ENCODE measurements around the gene ITGAX.

ITGAX gene

GRCh38 chr16:31348579-31348978, 6.4 kb upstream of the ITGAX start:
- no peak for DNase-seq (ENCODE audit: low spot score)

- no peak for DNase-seq (ENCODE audit: low spot score)
Measured at GRCh38 chr16:31350275-31351005, 4.5 kb upstream of the ITGAX start.

- no peak for DNase-seq (ENCODE audit: low spot score)
Measured at GRCh38 chr16:31351246-31351941, 3.6 kb upstream of the ITGAX start.

GRCh38 chr16:31351942-31352325, 3.0 kb upstream of the ITGAX start:
- DNase-seq (ENCODE audit: low spot score) = no peak

- peak; percentile 29 for DNase-seq (ENCODE audit: low spot score)
Measured at GRCh38 chr16:31352376-31353115, 2.4 kb upstream of the ITGAX start.

GRCh38 chr16:31355431-31356100, 590 bp downstream of the ITGAX start:
- DNase-seq (ENCODE audit: low spot score) = no peak

- DNase-seq (ENCODE audit: low spot score) = no peak
Measured at GRCh38 chr16:31356566-31357323, 1.8 kb downstream of the ITGAX start.

GRCh38 chr16:31357324-31358109, 2.5 kb downstream of the ITGAX start:
- no peak for DNase-seq (ENCODE audit: low spot score)

- DNase-seq (ENCODE audit: low spot score) = no peak
Measured at GRCh38 chr16:31360251-31360650, 5.3 kb downstream of the ITGAX start.

- DNase-seq (ENCODE audit: low spot score) = no peak
Measured at GRCh38 chr16:31361201-31362110, 6.5 kb downstream of the ITGAX start.

GRCh38 chr16:31362476-31363405, 7.8 kb downstream of the ITGAX start:
- DNase-seq (ENCODE audit: low spot score) = no peak

GRCh38 chr16:31363721-31364120, 8.7 kb downstream of the ITGAX start:
- DNase-seq (ENCODE audit: low spot score) = no peak

GRCh38 chr16:31364421-31364820, 9.4 kb downstream of the ITGAX start:
- DNase-seq (ENCODE audit: low spot score) = no peak

GRCh38 chr16:31365131-31365865, 10.3 kb downstream of the ITGAX start:
- no peak for DNase-seq (ENCODE audit: low spot score)

GRCh38 chr16:31367853-31368252, 12.9 kb downstream of the ITGAX start:
- no peak for DNase-seq (ENCODE audit: low spot score)

GRCh38 chr16:31371008-31371407, 16.0 kb downstream of the ITGAX start:
- no peak for DNase-seq (ENCODE audit: low spot score)

- no peak for DNase-seq (ENCODE audit: low spot score)
Measured at GRCh38 chr16:31371619-31372484, 16.9 kb downstream of the ITGAX start.
